HCT116 (cell line): ENCODE data around the gene LRRFIP1. TPM values are rescaled to one million over a fixed set of nuclear protein-coding genes. Genes with fewer than 3 reads are reported as not detected.

Source experiments
- ATAC-seq: fragments of 200-7000 bp; cut with Tn5 transposase; 2 replicates; pipeline ENCODE4 v1.9.1; 2020; ENCODE audit warnings: mild to moderate bottlenecking, moderate library complexity
- BruUV-seq: library from RNA; stranded (reverse); fragments of 400-500 nt; replicated peaks from 2 replicates; lab custom pipeline; 2021; lab: Mats Ljungman, UMichigan
- CTCF ChIA-PET: fragments of 300-600 bp; sonication (Branson Sonifier 250); formaldehyde crosslinking; loops from one replicate; lab custom pipeline; 2021; ENCODE audit warnings: antibody characterized with exemption; lab: Charles Lee
- POLR2A ChIA-PET: fragments of 300-600, 350-600 bp; sonication (Branson Sonifier 250); formaldehyde crosslinking; loops from one replicate; lab custom pipeline; 2021; ENCODE audit warnings: antibody characterized with exemption; lab: Charles Lee
- RAD21 ChIA-PET, 2 experiments: fragments of 300-600 bp; sonication (Branson Sonifier 250); formaldehyde crosslinking; loops; one replicate each; lab custom pipeline; 2023; ENCODE audit warnings: low total read pairs in 2 of 2; ENCODE audit not compliant: uncharacterized antibody in 2 of 2, unreplicated experiment in 2 of 2, low non-redundant PET in 1 of 2; lab: Charles Lee
- DNase-seq: peaks from one replicate; pipeline ENCODE4 v3.0.0-alpha.2; 2010; ENCODE audit warnings: low read depth, low spot score
- H2AFZ ChIP-seq: fragments of 200-600 bp; shearing (Covaris generic), sonication (generic); 2 replicates; pipeline ENCODE4 v1.6.1; 2017; ENCODE audit warnings: low read depth, mixed run types, mixed read lengths, antibody characterized with exemption, low read length; ENCODE audit not compliant: poor library complexity, severe bottlenecking
- H3K27ac ChIP-seq: 2 replicates; pipeline ENCODE4 v1.5.1; 2012; ENCODE audit warnings: low read depth, low read length
- H3K27me3 ChIP-seq: fragments of 200-600 bp; sonication (generic); 2 replicates; pipeline ENCODE4 v1.6.1; 2016; ENCODE audit warnings: mixed run types, low read length, mixed read lengths; ENCODE audit not compliant: insufficient read depth
- H3K36me3 ChIP-seq, 2 experiments: fragments of 200-500 bp in 1 of 2; fragments of 200-600 bp in 1 of 2; sonication (Bioruptor generic) in 1 of 2; sonication (generic) in 1 of 2; 2 replicates each; pipeline versions ENCODE4 v1.5.1 to v1.6.1; 2014 to 2016; ENCODE audit warnings: low read length in 2 of 2, inconsistent platforms in 1 of 2, mixed read lengths in 1 of 2, mixed run types in 1 of 2; ENCODE audit not compliant: insufficient read depth in 2 of 2, control insufficient read depth in 1 of 2
- H3K4me1 ChIP-seq, 2 experiments: fragments of 200-600 bp in 1 of 2; sonication (generic) in 1 of 2; 2 replicates each; pipeline versions ENCODE4 v1.5.1 to v1.6.1; 2012 to 2017; ENCODE audit warnings: low read length in 2 of 2, inconsistent platforms in 1 of 2, mild to moderate bottlenecking in 1 of 2, mixed read lengths in 1 of 2, mixed run types in 1 of 2, moderate library complexity in 1 of 2; ENCODE audit not compliant: insufficient read depth in 2 of 2, control insufficient read depth in 1 of 2
- H3K4me2 ChIP-seq: fragments of 200-600 bp; sonication (generic); 2 replicates; pipeline ENCODE4 v1.6.1; 2017; ENCODE audit warnings: mixed run types, low read length, mixed read lengths
- H3K4me3 ChIP-seq, 2 experiments: fragments of 200-600 bp in 1 of 2; sonication (generic) in 1 of 2; replicated peaks in 1 of 2; 2 replicates each; pipeline ENCODE4 v1.5.1; 2011 to 2016; ENCODE audit warnings: low read length in 2 of 2, control low read depth in 1 of 2, low read depth in 1 of 2, mild to moderate bottlenecking in 1 of 2, mixed read lengths in 1 of 2, mixed run types in 1 of 2
- H3K79me2 ChIP-seq: fragments of 200-600 bp; sonication (generic); 2 replicates; pipeline ENCODE4 v1.6.1; 2017; ENCODE audit warnings: mild to moderate bottlenecking, mixed run types, low read length, moderate library complexity, mixed read lengths; ENCODE audit not compliant: insufficient read depth
- H3K9ac ChIP-seq: fragments of 200-600 bp; sonication (generic); 2 replicates; pipeline ENCODE4 v1.6.1; 2016; ENCODE audit warnings: low read length, mixed read lengths
- H3K9me2 ChIP-seq: fragments of 200-600 bp; sonication (generic), shearing (Covaris generic); 2 replicates; pipeline ENCODE4 v1.6.1; 2017; ENCODE audit warnings: mixed run types, mild to moderate bottlenecking, moderate library complexity; ENCODE audit not compliant: insufficient read depth
- H3K9me3 ChIP-seq, 2 experiments: fragments of 200-500 bp in 1 of 2; fragments of 200-600 bp in 1 of 2; sonication (Bioruptor generic) in 1 of 2; sonication (generic) in 1 of 2; 2 replicates each; pipeline ENCODE4 v1.6.1; 2014 to 2017; ENCODE audit warnings: low read length in 2 of 2, mixed read lengths in 2 of 2, inconsistent platforms in 1 of 2, low read depth in 1 of 2, mild to moderate bottlenecking in 1 of 2, mixed run types in 1 of 2, moderate library complexity in 1 of 2; ENCODE audit not compliant: control insufficient read depth in 1 of 2, insufficient read depth in 1 of 2
- H4K20me1 ChIP-seq: fragments of 200-600 bp; sonication (generic), shearing (Covaris generic); 2 replicates; pipeline ENCODE4 v1.6.1; 2017; ENCODE audit warnings: mixed run types, mild to moderate bottlenecking, moderate library complexity; ENCODE audit not compliant: insufficient read depth
- CTCF ChIP-seq, 3 experiments: fragments of 200-600 bp in 1 of 3; sonication (generic) in 1 of 3; IDR thresholded peaks in 2 of 3; conservative IDR thresholded peaks in 1 of 3; 2 replicates each; pipeline ENCODE4 v1.5.1; 2012 to 2017; ENCODE audit warnings: low read depth in 2 of 3, low read length in 2 of 3, antibody characterized with exemption in 1 of 3, borderline replicate concordance in 1 of 3, control low read depth in 1 of 3, mild to moderate bottlenecking in 1 of 3, mixed read lengths in 1 of 3, mixed run types in 1 of 3, moderate library complexity in 1 of 3; ENCODE audit not compliant: insufficient read depth in 1 of 3
- JUND ChIP-seq: IDR thresholded peaks from 2 replicates; pipeline ENCODE4 v1.6.1; 2012
- POLR2AphosphoS5 ChIP-seq: IDR thresholded peaks from 2 replicates; pipeline ENCODE4 v1.6.1; 2011; ENCODE audit warnings: mild to moderate bottlenecking, low read depth, low read length, moderate library complexity
- ZBTB33 ChIP-seq: IDR thresholded peaks from 2 replicates; pipeline ENCODE4 v1.6.1; 2011; ENCODE audit warnings: mild to moderate bottlenecking, low read length, moderate library complexity; ENCODE audit not compliant: insufficient replicate concordance; ENCODE audit errors: extremely low read depth
- intact Hi-C: fragments of 100-400 bp; cut with micrococcal nuclease; formaldehyde crosslinking; loops from 2 replicates; pipeline ENCODE4 v1.10.0; 2022
- total RNA-seq: library from RNA; stranded (reverse); gene quantifications from one replicate; pipeline ENCODE4 v1.2.1, GENCODE V29; 2021; ENCODE audit not compliant: unreplicated experiment

The LRRFIP1 gene
- total RNA-seq, 1 experiment from 2014 or later, result 76.9 TPM

GRCh38 chr2:237724811-237725478 lies 97.6 kb downstream of the LRRFIP1 start:
- H3K4me3 ChIP-seq, result no peak overlapping the region
- H3K9ac ChIP-seq, result no peak overlapping the region
- no peaks in the 10 kb centered on the region for H3K9me2 ChIP-seq
- H3K9me3 ChIP-seq, result no peaks in the 10 kb centered on the region
- H2AFZ ChIP-seq, result no peak overlapping the region
- TF ChIP-seq POLR2AphosphoS5 (no peak), CTCF (IDR thresholded peaks at IDR 0.05 in 2 of 3, conservative IDR thresholded peaks at IDR 0.05 in 1 of 3; ENCODE audit: borderline replicate concordance in 1 of 3, insufficient read depth in 1 of 3, low read depth in 2 of 3, low read length in 2 of 3) (no peak), JUND (no peak), ZBTB33 (no peak)
- ChIA-PET CTCF (interaction anchor here (1.2 kb wide), 1 partner anchor 52 kb away, joined by 4 read pairs; no protein-coding TSS in a partner anchor), RAD21 (no interaction called here), POLR2A (no interaction called here)
- no peak for ATAC-seq
- no peak overlapping the region for H3K27ac ChIP-seq
- intact Hi-C loops, result no loop called here
- no peak for DNase-seq
- peaks cover 11% of the 10 kb centered on the region; the same call in 1 of the 2 replicates for H4K20me1 ChIP-seq
- BruUV-seq, result no TSS peak
- H3K4me2 ChIP-seq, result no peak overlapping the region
- peaks cover 6 to 35% of the 10 kb centered on the region in 2 experiments; a peak in 3 of 4 replicates for H3K4me1 ChIP-seq
- peaks cover 0 to 3% of the 10 kb centered on the region in 2 experiments; a peak in 1 of 4 replicates for H3K36me3 ChIP-seq
- H3K79me2 ChIP-seq, result peaks cover 88% of the 10 kb centered on the region
- no peaks in the 10 kb centered on the region for H3K27me3 ChIP-seq
